ENCODE results near the gene SBNO2.

Gene SBNO2

DNA sequence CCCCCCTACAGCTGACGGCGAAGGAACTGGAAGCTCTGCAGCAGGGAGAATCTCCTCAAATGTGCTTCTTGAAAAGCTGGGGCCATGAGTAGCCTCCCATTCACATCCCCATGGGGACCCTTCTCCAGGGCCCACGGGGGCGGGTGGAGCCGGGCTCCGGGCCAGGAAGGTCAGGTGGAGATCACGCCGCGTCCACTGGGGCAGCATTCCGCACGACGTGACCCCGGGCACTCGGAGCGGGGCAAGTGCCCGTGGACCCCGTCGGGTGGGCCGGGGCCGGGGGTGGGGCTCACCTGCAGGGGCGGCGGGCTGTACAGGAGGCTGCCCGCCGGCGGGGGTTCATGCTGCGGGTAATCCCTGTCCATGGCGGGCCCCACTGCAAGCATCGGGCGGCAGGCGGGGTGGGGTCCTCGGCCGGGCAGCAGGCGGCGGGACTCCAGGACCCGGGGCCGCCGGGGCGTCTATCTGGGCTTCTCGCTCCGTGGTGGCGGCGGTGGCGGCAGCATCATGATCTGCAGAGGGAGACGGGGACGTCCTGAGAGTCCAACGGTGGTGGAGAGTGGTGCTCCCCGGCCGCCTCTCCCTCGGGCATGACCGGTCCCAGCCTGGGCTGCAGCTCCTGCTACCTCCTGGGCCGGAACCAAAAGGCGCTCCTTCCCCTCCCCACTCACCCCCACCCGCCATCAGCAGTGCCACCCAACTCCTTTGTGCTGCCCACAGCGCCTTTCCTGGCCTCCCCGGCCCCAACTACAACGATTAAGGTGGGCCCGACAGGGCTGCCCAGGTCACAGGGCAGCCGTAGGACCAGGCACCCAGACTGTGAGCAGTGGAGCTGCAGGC is 20.0 kb downstream of the SBNO2 start:
- DNase-seq (ENCODE audit: low spot score): no peak

DNA sequence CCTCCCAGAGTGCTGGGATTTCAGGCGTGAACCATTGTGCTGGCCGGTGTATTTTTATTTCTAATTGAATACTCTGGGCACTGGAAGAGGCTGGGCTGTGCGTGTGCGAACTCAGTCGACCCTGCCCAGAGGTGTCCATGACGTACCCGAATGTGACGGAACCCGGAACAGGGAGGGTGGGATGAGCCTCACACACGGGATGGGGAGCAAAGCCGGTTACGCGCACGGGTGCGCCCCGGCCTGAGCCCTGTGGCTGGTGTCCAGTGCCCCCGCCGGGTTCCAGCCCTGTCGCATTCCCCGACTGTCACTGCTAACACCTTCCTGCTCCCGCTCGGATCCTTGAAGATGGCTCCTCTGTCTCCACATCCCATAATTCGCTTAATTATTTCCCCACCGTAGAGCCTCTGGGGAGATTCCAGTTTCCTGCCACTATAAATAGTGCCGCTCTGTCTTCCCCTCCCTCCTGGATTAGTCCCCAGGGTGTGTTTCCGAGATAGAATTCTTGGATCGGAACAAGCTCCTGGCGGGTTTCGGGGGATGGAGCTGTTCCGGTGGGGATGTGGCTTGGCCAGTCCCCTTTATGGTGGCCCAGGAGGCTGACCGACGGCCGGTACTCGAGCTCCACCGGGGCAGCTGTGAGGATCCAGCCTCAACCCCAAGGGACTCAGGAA is 22.0 kb downstream of the SBNO2 start:
- no peak for DNase-seq (ENCODE audit: low spot score)

DNA sequence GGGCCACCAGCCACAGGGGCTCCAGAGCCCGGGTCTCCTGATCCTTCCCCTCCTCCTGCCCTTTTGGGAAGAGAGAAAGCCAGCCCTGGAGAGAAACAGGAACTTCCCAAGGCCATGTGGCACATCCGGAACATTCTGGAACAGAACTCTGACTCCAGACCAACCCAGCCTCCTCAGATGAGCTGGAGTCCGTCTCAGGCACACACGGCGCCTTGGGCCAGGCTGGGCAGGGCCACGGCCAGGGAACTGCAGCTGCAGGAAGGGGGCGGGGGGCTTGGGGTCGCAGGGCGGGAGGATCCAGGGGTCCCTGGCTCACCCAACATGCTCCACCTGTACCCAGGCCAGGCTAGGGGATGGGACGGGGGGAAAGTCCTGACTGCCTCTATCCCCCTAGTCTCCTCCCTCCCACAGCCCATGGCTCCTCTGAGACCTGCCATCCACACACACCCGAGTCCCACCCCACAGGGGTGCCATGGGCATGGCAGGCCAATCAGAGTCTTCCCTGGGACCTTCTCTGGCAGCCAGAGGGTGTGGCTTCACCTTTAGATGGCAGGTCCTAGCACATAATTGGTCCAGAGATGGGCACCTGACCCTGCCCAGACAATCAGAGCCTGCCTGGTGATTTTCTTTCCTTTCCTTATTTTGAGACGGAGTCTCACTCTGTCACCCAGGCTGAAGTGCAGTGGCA is 22.9 kb downstream of the SBNO2 start:
- DNase-seq (ENCODE audit: low spot score): no peak

DNA sequence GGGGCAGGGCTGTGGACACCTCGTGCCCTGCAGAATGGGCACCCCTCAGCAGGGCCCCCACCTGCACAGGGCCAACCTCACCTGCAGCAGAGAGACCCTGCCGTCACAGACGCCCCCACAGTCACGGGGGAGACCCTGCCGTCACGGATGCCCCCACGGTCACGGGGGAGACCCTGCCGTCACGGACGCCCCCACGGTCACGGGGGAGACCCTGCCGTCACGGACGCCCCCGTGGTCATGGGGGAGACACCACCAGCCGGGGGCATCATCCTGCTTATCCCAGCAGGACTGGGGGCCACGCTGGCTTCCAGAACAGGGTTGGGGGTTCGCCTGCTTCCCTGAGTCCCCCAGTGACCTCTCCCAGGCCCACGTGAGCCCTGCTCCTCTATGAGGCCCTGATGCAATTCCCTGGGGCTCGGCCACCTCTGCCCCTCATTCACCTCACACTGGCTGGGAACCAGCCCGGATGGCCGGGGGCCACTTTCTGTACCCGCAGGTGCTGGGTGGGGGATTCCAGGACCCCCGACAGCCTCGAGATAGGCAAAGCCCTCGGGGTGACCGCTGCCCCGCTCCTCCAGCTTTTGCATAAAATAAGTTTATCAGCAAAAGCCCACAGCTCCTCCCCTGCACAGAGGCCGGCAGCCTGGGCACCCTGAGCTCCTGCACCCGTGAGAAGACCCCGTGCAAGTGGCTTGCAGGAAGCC is 23.6 kb downstream of the SBNO2 start:
- DNase-seq (ENCODE audit: low spot score): no peak

DNA sequence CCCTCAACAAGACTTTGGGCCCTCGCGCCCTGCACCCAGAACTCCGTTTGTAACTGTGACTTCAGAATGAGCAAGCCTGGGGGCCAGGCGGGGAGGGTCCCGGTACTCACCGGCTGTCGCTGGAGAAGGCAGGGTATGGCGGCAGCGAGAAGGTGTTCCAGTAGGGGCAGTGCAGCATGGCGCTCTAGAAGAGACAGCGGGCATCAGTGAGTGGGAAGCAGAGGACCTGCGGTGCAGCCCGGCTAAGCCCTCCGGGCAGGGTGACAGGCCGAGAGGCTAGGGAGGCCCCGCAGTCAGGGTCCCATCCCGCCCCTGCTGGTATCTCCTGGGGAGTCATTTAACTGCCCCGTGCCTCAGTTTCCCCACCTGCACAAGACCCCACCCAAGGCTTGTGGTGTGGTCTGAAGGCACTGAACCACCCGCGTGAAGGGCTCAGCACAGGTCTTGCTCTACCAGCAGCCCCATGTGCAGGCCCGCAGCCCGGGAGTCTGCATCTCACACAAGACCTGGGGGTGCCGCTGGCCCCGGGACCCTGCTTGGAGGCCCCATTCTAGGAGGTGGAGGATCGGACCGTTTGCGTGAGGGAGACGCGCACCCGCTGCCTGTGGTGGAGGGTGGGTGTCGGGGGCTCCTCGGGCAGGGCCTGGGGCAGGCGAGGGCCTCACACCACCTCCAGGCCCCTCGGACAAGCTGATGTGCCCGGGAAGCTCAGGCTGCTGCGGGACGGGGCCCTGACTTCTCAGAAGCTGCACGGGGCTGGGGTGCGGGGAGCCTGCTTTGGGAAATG is 24.6 kb downstream of the SBNO2 start:
- no peak for DNase-seq (ENCODE audit: low spot score)

DNA sequence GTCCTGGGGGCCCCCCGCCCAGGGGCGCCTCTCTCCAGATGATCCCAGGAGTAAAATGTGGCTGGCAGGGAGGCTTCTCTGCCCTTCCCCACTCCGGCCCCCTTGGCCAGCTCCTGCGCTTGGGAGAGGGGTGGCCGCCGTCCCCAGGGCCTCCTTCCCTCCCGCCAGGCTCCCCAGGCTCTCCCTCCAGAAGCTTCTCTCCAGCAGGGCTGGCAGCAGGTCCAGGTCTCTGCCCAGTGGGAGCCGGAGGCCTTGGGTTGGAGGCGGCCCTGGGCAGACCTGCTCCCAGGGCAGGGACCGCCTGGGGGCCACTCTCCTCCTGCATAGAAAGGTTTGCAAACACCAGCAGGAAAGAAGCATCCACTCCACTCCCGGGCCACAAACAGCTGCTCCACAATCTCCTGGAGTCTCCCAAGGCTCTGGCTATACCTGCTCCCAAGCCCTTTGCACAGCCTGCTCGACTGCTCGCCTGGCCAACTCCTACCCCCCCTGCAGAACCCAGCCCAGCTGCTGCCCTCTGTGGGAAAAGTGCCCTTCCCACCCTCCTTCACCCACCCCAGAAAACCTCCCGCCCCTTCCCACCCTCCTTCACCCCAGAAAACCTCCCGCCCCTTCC is 26.0 kb downstream of the SBNO2 start:
- no peak for DNase-seq (ENCODE audit: low spot score)

DNA sequence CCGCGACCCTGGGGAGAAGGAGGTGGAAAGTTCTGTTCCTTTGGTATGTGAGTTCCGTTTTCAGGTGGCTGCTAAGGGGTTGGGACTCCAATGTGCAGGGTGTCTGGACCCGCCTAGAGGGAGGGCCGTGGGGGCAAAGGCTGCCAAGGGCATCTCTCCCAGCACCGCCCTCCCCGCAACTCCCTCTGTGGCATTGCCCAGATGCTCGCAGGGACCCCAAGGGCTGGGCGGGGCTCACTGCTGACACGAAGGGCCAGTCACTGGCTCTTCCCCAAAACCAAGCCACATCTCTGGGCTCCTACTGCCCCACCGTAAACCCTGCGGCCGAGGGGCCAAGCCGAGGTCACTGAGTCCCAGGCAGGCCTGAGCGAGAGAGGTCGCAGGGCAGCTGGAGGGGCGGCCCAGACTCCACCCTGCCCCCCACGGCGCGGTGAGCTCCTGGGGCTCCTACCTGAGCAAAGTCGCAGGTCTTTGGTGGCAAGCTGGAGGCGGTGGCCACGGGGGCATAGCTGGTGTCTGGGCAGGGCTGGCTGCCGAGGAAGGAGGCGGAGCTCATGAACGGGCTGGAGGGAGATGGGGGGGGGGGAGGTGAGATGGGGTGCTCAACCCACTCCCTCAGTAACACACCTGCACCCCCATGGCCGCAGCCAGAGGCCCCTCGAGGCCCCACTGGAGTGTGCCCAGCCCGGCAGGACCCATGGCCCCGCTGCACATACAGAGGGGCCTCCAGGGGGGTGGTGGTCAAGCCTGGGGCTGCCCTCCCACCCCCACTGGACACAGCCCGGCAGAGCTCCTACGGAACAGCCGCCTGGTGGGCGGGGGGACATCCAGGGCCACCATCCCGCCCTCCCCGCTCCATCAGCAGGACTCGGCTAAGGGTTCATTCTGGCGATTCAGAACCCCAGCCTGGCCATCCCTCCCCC is 26.9 kb downstream of the SBNO2 start:
- no peak for DNase-seq (ENCODE audit: low spot score)

DNA sequence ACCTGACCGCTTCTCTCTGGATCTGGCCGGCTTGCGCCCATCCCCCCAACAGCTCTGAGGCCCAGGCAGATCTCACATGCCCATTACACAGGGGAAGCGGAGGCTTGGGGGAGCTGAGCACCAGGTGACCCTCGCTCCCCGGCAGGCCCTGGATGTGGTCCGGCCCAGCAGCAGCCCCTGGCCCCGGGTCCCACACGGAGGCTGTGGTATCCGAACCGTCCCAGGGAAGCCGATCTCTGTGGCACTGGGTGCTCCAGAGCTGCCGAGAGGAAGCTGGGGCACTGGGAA is 27.7 kb downstream of the SBNO2 start:
- no peak for DNase-seq (ENCODE audit: low spot score)

DNA sequence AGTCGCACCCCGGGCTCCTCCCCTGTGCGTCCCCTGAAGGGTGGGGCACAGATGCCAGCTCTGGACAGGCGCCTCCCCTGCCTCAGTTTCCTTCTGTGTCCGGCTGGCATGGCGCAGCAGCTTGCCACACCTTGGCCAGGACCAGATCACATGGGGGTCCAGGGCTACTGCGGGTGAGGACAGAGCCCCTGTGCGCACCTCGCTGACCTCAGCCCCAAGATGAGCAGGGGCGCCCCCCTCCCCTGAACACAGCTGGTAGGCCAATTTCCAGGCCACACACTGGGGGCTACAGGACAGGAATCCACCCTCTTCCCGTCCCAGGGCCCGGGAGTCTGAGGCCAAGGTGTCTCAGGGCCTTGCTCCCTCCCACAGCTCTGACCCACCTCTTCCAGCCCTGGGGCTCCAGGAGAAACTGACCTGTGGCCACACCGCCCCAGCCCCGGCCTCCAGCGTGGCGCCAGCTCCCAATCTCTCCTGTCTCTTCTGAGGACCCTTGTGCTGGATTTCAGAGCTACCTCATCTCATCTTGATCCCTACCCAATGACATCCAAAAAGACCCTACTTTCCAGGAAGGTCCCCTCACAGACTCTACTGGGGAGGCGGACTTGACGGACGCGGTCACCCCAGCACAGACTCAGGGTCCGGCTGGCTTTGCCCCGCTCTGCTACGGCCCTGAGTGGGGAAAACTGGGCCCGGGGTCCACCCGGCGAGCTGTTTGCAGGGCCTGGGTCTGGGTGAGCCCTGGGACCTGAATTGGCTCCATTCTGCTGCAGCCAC is 28.2 kb downstream of the SBNO2 start:
- DNase-seq (ENCODE audit: low spot score): no peak

DNA sequence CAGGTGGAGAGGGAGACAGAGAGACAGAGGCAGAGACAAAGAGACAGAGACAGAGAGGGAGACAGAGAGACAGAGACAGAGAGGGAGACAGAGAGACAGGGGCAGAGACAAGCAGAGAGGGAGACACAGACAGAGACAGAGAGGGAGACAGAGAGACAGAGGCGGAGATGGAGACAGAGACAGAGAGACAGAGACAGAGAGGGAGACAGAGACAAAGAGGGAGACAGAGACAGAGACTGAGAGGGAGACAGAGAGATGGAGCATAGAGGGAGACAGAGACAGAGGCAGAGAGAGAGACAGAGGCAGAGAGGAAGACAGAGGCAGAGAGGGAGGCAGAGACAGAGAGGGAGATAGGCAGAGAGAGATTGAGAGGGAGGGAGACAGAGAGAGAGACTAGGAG is 29.3 kb downstream of the SBNO2 start:
- DNase-seq (ENCODE audit: low spot score): no peak

DNA sequence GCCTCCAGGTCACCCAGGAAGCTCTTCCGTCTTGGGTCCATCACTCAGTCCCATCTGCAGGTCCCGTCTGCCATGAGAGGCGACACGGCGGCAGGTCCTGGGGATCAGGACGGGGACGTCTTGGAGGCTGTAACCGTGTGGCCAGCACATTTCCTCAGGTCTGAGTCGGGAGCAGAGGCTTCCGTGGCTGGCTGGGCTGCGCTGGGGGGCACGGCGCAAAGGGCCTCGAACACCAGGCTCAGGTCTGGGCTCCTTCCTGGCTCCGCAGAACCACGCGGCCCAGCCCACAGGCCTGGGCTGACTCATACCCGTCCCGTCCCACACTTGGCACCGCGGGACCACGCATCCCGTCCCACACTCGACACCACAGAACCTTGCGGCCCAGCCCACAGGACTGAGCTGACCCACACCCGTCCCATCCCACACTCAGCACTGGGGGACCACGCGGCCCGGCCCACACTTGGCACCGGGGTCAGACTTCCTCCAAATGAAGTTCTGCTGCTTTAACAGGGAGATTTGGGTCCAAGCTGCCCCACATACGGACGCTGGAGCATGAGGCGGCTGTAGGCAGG is 30.2 kb downstream of the SBNO2 start:
- no peak for DNase-seq (ENCODE audit: low spot score)

DNA sequence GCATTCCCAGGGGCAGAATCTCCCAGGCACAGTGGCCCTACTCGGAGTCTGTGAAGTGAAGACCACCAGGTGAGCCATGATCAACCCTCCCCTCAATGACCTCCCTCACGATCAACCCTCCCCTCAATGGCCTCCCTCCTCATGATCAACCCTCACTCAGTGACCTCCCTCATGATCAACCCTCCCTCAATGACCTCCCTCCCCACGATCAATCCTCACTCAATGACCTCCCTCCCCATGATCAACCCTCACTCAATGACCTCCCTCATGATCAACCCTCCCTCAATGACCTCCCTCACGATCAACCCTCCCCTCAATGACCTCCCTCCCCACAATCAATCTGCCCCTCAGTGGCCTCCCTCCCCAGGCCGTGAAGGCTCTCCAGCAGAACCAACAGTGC is 32.1 kb downstream of the SBNO2 start:
- no peak for DNase-seq (ENCODE audit: low spot score)

DNA sequence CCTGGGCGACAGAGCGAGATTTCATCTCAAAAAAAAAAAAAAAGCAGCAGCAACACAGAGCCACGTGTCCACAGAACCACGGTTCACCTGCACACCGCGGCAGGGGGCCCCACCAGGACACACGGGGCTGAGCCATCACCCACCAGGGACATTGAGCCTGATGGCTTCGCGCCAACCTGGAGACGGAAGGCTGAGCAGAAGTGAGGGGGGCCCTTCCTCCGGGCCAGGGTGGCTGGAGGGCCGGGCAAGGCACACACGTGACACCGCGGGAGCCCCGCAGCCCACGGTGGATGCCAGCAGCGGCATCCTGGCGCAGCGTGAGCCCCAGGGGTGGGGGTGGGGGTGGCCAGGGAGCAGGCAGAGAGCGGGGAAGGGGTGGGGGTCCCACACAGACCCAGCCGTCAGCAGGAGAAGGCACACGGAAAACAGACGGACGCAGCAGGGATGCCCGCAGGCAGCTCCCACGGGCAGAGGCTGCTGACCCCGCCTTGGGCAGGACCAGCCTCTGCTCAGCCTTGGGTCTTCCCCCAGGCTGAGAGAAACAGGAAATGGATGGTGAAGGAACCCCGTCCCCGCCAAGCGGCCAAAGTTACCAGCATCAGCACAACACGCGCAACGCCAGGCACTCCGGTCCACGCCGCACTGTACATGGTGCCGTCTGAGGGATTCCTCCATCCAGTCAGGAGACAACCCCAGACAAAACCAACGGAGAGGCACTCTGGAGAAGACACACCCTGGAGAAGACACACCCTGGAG is 33.6 kb downstream of the SBNO2 start:
- DNase-seq (ENCODE audit: low spot score): no peak

DNA sequence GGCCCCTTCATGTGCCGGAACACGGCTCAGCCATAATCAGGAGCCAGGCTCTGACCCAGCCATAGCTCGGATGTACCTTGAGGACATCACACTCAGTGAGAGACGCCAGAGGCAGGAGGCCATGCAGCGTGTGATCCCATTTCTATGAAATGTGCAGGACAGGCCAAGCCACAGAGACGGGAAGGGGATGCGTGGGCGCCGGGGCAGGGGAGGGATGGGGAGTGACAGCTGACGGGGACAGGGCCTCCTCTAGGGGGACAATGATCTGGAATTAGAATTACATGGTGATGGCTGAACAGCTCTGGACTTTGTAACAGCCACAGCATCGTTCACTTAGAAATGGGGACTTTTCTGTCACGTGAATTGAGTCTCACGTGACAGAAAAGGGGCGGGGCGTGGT is 34.9 kb downstream of the SBNO2 start:
- no peak for DNase-seq (ENCODE audit: low spot score)

DNA sequence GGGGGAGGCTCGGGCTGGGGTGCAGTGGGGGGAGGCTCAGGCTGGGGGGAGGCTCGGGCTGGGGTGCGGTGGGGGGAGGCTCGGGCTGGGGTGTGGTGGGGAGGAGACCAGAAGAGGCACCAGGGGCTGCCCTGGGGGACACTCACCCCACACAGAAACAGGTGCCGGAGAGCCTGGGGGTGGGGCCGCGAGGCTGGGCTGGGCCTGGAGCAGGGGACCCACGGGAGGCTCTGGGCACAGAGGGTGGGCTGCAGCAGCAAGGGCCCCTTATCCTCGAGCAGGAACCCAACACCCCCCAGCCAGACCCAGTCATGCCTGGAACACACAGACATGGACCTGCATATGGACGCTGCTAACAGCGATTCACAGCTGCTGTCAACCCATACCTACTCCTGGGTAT is 35.9 kb downstream of the SBNO2 start:
- DNase-seq (ENCODE audit: low spot score): no peak

DNA sequence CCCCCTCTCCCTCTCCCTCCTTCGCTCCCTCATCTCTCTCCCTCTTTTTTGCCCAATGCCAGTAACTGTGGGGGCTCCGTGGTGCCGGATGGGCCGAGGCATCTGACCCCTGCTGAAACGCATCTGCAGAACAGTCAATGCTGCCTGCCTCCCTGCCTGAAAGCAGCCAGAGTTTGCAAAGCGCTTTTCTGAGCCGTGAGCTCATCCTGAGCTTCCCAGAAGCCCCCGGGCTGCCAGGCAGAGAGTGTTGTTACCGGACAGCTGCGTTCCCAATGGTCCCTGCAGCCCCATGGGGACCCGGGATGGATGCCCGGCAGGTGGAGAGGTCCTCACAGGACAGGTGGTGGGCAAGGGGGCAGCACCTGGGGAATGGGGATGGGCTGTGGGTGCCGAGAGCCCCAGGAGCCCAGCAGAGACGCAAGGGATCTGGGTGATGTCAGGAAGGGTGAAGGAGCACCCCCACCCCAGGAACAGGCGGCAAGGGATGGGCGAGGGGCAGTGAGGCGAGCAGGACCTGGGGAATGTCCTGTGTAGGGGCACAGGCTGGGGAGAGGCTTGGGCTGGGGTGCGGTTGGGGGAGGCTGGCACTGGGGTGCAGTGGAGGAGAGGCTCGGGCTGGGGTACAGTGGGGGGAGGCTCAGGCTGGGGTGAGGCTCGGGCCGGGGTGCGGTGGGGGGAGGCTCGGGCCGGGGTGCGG is 37.3 kb downstream of the SBNO2 start:
- no peak for DNase-seq (ENCODE audit: low spot score)

DNA sequence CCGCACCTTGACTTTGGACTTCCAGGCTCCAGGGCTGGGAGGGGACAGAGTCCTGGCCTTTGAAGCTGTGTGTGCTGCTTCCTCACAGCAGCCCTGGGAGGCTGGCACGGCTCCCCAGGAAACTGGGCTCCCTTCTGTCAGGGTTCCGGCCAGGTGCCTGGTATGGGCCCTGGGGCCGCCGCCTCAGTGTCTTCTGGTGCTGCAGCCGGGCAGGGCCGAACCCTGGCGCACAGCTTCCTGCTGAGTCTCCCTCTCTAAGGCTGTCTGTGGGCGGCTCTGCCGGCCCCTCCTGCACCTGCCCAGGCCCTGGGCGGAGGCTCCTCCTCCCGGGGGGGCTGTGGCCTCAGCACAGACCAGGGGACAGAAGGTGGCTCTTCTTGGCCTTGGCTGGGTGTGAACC is 37.9 kb downstream of the SBNO2 start:
- DNase-seq (ENCODE audit: low spot score): no peak

DNA sequence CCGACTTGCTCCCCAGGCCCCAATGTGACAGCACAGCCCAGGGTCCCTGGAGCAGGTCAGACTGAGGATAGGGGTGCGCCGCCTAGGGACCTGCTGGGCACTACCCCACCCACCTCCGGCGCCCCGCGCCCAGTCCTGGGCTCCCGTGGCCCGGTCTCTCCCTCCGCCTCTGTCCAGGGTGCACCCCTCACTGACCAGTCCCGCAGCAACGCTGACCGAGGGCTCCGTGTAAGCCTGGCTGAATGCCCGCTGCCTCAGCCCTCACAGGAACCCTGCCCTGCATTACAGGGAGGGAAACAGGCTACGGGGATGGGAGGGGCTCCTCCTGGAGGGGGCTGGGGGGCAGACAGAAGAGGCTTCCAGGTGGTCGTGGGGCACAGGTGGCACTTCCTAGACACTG is 38.6 kb downstream of the SBNO2 start:
- DNase-seq (ENCODE audit: low spot score): no peak

Measured in hematopoietic multipotent progenitor cell treated with erythropoietin and hydrocortisone succinate and interleukin-3 and kit ligand, for 15 days (in vitro differentiated cells).